ENCODE measurements around the gene KLHL17. TPM values are rescaled to one million over a fixed set of nuclear protein-coding genes. Genes with fewer than 3 reads are reported as not detected.
"Not testable (repeated sequence)": the region's sequence is repeated elsewhere in the genome, so short reads cannot be mapped to it uniquely, and the experiment has no call there.

Gene KLHL17
- total RNA-seq, 6 experiments from 2014 or later: 12.2 to 17.5 (median 13.2) TPM

- H3K4me3 Mint-ChIP-seq: no peak overlapping the region
- no peak for DNase-seq
- H3K36me3 Mint-ChIP-seq (ENCODE audit: low read depth): no peaks in the 10 kb centered on the region
- 0 out of 2 replicates have a peak, but pooled peaks cover 3% of the 10 kb centered on the region for H3K9me3 Mint-ChIP-seq
- H3K4me1 Mint-ChIP-seq (ENCODE audit: low read depth): no peaks in the 10 kb centered on the region
- no peak for TF ChIP-seq CTCF (IDR thresholded peaks at IDR 0.05)
- H3K27me3 Mint-ChIP-seq (ENCODE audit: insufficient read depth): no peaks in the 10 kb centered on the region
- H3K27ac Mint-ChIP-seq: no peak overlapping the region
Measured at GRCh38 chr1:973459-974292, 13.3 kb downstream of the KLHL17 start.

GRCh38 chr1:974293-974640, 13.9 kb downstream of the KLHL17 start:
- no peaks in the 10 kb centered on the region for H3K36me3 Mint-ChIP-seq (ENCODE audit: low read depth)
- no peak overlapping the region for H3K4me3 Mint-ChIP-seq
- H3K27ac Mint-ChIP-seq: no peak overlapping the region
- no peaks in the 10 kb centered on the region for H3K27me3 Mint-ChIP-seq (ENCODE audit: insufficient read depth)
- no peak for TF ChIP-seq CTCF (IDR thresholded peaks at IDR 0.05)
- no peak for DNase-seq
- no peaks in the 10 kb centered on the region for H3K4me1 Mint-ChIP-seq (ENCODE audit: low read depth)
- H3K9me3 Mint-ChIP-seq: 0 out of 2 replicates have a peak, but pooled peaks cover 3% of the 10 kb centered on the region

- Mint-ChIP-seq H3K27ac (no peak overlapping the region), H3K27me3 (ENCODE audit: insufficient read depth) (peaks cover 2% of the 10 kb centered on the region; the same call in 1 of the 2 replicates), H3K36me3 (ENCODE audit: low read depth) (no peaks in the 10 kb centered on the region), H3K4me1 (ENCODE audit: low read depth) (no peaks in the 10 kb centered on the region), H3K9me3 (0 out of 2 replicates have a peak, but pooled peaks cover 3% of the 10 kb centered on the region), H3K4me3 (no peak overlapping the region)
- TF ChIP-seq CTCF (IDR thresholded peaks at IDR 0.05): no peak
- no peak for DNase-seq
Measured at GRCh38 chr1:974687-975328, 14.4 kb downstream of the KLHL17 start.

- Mint-ChIP-seq H3K4me1 (ENCODE audit: low read depth) (no peaks in the 10 kb centered on the region), H3K9me3 (0 out of 2 replicates have a peak, but pooled peaks cover 3% of the 10 kb centered on the region), H3K36me3 (ENCODE audit: low read depth) (no peaks in the 10 kb centered on the region), H3K27ac (no peak overlapping the region), H3K4me3 (no peak overlapping the region), H3K27me3 (ENCODE audit: insufficient read depth) (peaks cover 3% of the 10 kb centered on the region; the same call in 1 of the 2 replicates)
- no peak for DNase-seq
- TF ChIP-seq CTCF (IDR thresholded peaks at IDR 0.05): no peak
Measured at GRCh38 chr1:975365-975764, 15.0 kb downstream of the KLHL17 start.

- Mint-ChIP-seq H3K4me1 (ENCODE audit: low read depth) (no peaks in the 10 kb centered on the region), H3K27ac (no peak overlapping the region), H3K9me3 (0 out of 2 replicates have a peak, but pooled peaks cover 3% of the 10 kb centered on the region), H3K4me3 (no peak overlapping the region), H3K36me3 (ENCODE audit: low read depth) (no peaks in the 10 kb centered on the region), H3K27me3 (ENCODE audit: insufficient read depth) (peaks cover 3% of the 10 kb centered on the region; the same call in 1 of the 2 replicates)
- peak; percentile 68 for DNase-seq
- peak; percentile 80 for TF ChIP-seq CTCF (IDR thresholded peaks at IDR 0.05)
Measured at GRCh38 chr1:975896-976683, 15.7 kb downstream of the KLHL17 start.

- H3K4me3 Mint-ChIP-seq; H3K4me1 Mint-ChIP-seq (ENCODE audit: low read depth): not testable (repeated sequence)
Measured at GRCh38 chr1:976791-977190, 16.4 kb downstream of the KLHL17 start.

More at GRCh38 chr1:976791-977190, 16.4 kb downstream of the KLHL17 start:
- H3K9me3 Mint-ChIP-seq; H3K36me3 Mint-ChIP-seq (ENCODE audit: low read depth); H3K27ac Mint-ChIP-seq; DNase-seq; H3K27me3 Mint-ChIP-seq (ENCODE audit: insufficient read depth): not testable (repeated sequence)
